ENCODE data around the gene RALB.

Gene RALB

GRCh38 chr2:120244656-120245519 lies 7.8 kb upstream of the RALB start:
- Histone ChIP-seq H3K36me3 (ENCODE audit: control insufficient read depth, low read length) (no peaks in the 10 kb centered on the region), H3K27ac (ENCODE audit: low read depth, low read length) (no peak overlapping the region), H3K4me2 (ENCODE audit: low read length) (no peak overlapping the region), H3K27me3 (ENCODE audit: control insufficient read depth, low read length) (peaks cover 26% of the 10 kb centered on the region), H3K4me3 (ENCODE audit: low read length) (no peak overlapping the region), H3K79me2 (ENCODE audit: control insufficient read depth, low read length) (no peaks in the 10 kb centered on the region), H3K9me2 (replicated peaks; ENCODE audit: control insufficient read depth, low read length) (no peaks in the 10 kb centered on the region), H4K20me1 (ENCODE audit: control insufficient read depth, insufficient read depth, low read depth, low read length) (no peaks in the 10 kb centered on the region; the same call in 1 of the 2 replicates), H3K4me1 (ENCODE audit: control insufficient read depth, low read length) (no peaks in the 10 kb centered on the region), H3K9me3 (ENCODE audit: control insufficient read depth, insufficient read depth, low read length) (no peaks in the 10 kb centered on the region; the same call in 1 of the 2 replicates), H3F3A (ENCODE audit: control insufficient read depth, insufficient read depth) (no peaks in the 10 kb centered on the region)
- TF ChIP-seq CTCF (IDR thresholded peaks at IDR 0.05; ENCODE audit: low read depth, low read length, poor library complexity, severe bottlenecking) (no peak), EZH2phosphoT487 (IDR thresholded peaks at IDR 0.05; ENCODE audit: borderline replicate concordance, low read length) (no peak)

- no peak for TF ChIP-seq CTCF (IDR thresholded peaks at IDR 0.05; ENCODE audit: low read depth, low read length, poor library complexity, severe bottlenecking)
- TF ChIP-seq EZH2phosphoT487 (IDR thresholded peaks at IDR 0.05; ENCODE audit: borderline replicate concordance, low read length) = no peak
- H3K36me3 ChIP-seq (ENCODE audit: control insufficient read depth, low read length) = no peaks in the 10 kb centered on the region
- no peaks in the 10 kb centered on the region; the same call in 1 of the 2 replicates for H4K20me1 ChIP-seq (ENCODE audit: control insufficient read depth, insufficient read depth, low read depth, low read length)
- no peaks in the 10 kb centered on the region for H3K4me1 ChIP-seq (ENCODE audit: control insufficient read depth, low read length)
- no peaks in the 10 kb centered on the region for H3K79me2 ChIP-seq (ENCODE audit: control insufficient read depth, low read length)
- no peak overlapping the region for H3K4me2 ChIP-seq (ENCODE audit: low read length)
- H3K9me2 ChIP-seq (replicated peaks; ENCODE audit: control insufficient read depth, low read length) = no peaks in the 10 kb centered on the region
- peaks cover 34% of the 10 kb centered on the region for H3K27me3 ChIP-seq (ENCODE audit: control insufficient read depth, low read length)
- H3K9me3 ChIP-seq (ENCODE audit: control insufficient read depth, insufficient read depth, low read length) = no peaks in the 10 kb centered on the region; the same call in 1 of the 2 replicates
- H3F3A ChIP-seq (ENCODE audit: control insufficient read depth, insufficient read depth) = no peaks in the 10 kb centered on the region
- no peak overlapping the region for H3K4me3 ChIP-seq (ENCODE audit: low read length)
- H3K27ac ChIP-seq (ENCODE audit: low read depth, low read length) = no peak overlapping the region
These were observed 6.9 kb upstream of the RALB start for GRCh38 chr2:120245520-120246332.

- H3K27ac ChIP-seq (ENCODE audit: low read depth, low read length) = no peak overlapping the region
- H4K20me1 ChIP-seq (ENCODE audit: control insufficient read depth, insufficient read depth, low read depth, low read length) = no peaks in the 10 kb centered on the region; the same call in 1 of the 2 replicates
- no peak overlapping the region for H3K4me2 ChIP-seq (ENCODE audit: low read length)
- no peaks in the 10 kb centered on the region for H3K36me3 ChIP-seq (ENCODE audit: control insufficient read depth, low read length)
- H3F3A ChIP-seq (ENCODE audit: control insufficient read depth, insufficient read depth) = no peaks in the 10 kb centered on the region
- H3K79me2 ChIP-seq (ENCODE audit: control insufficient read depth, low read length) = no peaks in the 10 kb centered on the region
- no peak overlapping the region for H3K4me3 ChIP-seq (ENCODE audit: low read length)
- TF ChIP-seq CTCF (IDR thresholded peaks at IDR 0.05; ENCODE audit: low read depth, low read length, poor library complexity, severe bottlenecking) (no peak), EZH2phosphoT487 (IDR thresholded peaks at IDR 0.05; ENCODE audit: borderline replicate concordance, low read length) (no peak)
- peaks cover 6% of the 10 kb centered on the region for H3K4me1 ChIP-seq (ENCODE audit: control insufficient read depth, low read length)
- H3K9me2 ChIP-seq (replicated peaks; ENCODE audit: control insufficient read depth, low read length) = no peaks in the 10 kb centered on the region
- peaks cover 39% of the 10 kb centered on the region for H3K27me3 ChIP-seq (ENCODE audit: control insufficient read depth, low read length)
- no peaks in the 10 kb centered on the region; the same call in 1 of the 2 replicates for H3K9me3 ChIP-seq (ENCODE audit: control insufficient read depth, insufficient read depth, low read length)
These were observed 5.9 kb upstream of the RALB start for GRCh38 chr2:120246546-120247300.
